GM21825 (cell line): Measurements from ENCODE around the gene GRK4.
"Not testable (repeated sequence)": the region's sequence is repeated elsewhere in the genome, so short reads cannot be mapped to it uniquely, and the experiment has no call there.

Source experiments
- ATAC-seq: cut with Tn5 transposase; IDR thresholded peaks from one replicate; pipeline ENCODE4 v1.9.1; 2021; ENCODE audit warnings: mild to moderate bottlenecking, moderate library complexity; ENCODE audit not compliant: unreplicated experiment

GRK4 gene

DNA sequence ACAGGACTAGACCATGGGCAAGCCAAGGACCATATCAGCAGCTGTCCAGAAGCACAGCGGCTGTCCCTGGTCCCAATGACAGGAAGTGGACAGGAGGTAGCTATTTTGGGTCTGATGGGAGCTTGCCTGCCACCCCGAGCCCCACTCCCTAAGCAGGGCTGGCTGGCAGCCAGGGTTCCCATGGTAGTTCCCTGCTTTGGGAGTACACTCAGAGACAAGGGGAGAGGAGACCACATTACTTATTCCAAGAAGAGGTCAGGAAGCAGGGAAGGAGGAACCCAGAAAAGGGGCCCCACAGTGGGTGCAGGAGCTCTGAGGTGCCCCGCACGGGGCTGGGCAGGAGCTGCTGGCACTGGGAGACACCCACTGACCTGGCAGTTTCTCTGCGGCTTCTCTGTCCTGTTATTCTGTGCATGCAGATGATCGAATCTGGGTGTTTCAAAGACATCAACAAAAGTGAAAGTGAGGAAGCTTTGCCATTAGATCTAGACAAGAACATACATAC, 74.6 kb downstream of the GRK4 start:
- no peak for ATAC-seq

DNA sequence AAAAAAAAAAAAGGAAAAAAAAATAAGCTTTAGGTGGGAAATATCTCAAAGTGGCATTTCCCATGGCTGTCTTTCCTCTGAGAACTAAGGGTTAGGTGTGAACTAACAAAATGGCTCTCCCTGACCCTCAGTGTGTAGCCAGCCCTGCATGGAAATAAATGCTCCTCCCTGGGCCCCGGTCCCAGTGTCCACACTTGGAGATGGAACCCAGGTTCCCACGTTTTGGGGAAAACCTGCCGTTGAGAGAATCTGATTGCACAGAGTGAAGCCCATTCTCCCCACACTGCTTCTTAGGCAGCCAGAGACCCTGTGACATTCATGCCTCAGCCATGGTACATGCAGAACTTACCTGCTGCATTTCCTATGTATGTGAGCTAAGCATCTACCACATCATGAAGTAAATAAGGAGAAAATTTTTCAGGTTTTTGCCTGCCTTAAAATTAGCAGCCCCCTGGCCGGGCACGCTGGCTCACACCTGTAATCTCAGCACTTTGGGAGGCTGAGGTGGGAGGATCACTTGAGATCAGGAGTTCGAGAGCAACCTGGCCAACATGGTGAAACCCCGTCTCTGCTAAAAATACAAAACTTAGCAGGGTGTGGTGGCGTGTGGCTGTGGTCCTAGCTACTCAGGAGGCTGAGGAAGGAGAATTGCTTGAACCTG, 76.5 kb downstream of the GRK4 start:
- no peak for ATAC-seq

DNA sequence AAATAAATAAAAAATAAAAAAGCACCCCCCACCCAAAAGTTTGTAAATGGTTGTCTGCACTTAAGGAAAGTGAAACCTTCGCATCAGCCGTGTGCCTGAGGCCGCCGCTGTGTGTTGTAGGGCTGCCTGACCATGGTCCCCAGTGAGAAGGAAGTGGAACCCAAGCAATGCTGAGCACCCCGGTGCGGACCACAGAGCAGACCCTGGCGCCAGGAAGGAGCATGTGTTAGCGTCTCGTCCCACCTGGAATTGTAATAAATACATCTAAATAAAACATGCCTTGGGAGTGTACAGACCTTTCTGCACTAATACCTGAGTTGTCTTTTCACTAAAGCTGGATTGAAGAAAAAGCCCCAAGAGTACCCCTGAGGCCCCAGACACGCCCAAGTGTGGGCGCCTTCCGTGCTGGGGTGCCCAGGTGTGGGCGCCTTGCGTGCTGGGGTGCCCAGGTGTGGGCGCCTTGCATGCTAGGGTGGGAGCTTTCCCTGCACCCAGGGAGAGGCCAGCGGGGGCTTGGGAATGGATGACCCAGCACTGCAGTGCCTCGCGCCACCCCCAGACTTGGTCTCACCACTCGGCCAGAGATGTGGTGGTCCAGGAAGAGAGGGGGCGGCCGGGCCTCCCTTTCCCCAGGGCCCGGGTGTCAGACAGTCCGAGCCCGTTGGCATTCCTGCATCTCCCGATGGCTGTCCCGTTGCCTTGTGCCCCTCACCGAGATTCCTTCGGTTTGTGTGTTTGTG, 77.3 kb downstream of the GRK4 start:
- peak; percentile 32 for ATAC-seq

DNA sequence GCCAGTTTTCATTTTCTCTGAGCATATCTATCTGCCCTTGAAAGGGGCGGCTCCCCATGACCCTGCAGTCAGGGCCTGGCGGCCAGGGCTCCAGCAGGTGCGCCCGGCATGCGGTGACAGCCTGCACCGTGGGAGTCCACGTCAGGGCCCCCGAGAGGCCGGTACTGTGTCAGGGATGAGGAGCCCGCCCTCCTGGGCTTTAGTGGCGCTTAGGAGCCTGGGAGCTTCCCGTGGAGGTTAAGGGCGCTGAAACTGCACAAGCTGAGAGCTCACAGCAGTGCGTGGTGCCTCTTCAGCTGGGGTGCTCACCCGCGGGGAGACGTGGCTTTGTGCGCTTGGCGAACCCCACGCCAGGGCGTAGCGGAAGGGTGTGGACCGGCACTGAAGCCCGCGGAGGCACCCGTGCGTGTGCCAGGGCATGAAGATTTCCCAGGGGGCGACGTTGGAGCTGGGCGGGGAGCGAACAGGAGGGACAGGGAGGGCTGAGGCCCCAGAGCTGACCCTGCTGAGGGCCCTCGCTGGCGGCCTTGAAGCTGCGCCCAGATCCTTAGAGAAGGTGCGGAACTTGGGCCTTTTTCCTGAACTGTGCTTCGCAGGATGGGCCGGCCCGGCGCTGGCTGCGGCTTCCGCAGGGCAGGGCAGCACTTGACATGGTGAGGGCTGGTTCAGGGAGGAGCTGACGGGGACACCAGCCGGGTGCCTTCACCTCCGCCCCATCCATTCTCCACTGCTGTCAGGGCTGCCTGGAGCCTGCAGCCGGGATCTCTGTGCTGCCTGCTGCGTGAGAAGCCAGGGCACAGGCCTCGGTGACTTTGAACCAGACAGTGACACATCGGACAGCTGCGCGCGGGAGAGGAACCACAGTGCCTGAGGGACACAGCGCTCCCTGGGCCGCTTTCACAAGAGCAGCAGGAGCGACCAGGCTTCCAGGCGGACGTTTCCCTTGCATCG, 78.1 kb downstream of the GRK4 start:
- no peak for ATAC-seq

DNA sequence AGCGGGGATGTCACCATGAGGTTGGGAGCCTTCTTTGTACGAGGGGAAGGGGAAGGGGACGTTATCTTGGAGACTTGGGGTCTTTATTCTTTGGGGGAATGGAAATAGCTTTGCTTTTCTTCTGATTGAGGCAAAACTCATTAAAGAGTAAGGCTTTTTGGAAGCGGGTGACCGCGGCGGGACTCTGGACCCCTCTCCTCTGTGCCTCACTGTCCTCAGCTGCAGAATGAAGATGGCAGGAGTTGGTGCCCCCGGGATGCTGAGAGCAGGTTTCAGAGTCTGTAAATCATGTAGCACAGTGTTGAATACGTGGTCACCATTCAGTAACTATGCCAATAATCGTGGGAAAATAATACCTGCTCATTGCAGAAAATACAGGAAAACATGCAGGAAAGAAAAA, 78.9 kb downstream of the GRK4 start:
- no peak for ATAC-seq

DNA sequence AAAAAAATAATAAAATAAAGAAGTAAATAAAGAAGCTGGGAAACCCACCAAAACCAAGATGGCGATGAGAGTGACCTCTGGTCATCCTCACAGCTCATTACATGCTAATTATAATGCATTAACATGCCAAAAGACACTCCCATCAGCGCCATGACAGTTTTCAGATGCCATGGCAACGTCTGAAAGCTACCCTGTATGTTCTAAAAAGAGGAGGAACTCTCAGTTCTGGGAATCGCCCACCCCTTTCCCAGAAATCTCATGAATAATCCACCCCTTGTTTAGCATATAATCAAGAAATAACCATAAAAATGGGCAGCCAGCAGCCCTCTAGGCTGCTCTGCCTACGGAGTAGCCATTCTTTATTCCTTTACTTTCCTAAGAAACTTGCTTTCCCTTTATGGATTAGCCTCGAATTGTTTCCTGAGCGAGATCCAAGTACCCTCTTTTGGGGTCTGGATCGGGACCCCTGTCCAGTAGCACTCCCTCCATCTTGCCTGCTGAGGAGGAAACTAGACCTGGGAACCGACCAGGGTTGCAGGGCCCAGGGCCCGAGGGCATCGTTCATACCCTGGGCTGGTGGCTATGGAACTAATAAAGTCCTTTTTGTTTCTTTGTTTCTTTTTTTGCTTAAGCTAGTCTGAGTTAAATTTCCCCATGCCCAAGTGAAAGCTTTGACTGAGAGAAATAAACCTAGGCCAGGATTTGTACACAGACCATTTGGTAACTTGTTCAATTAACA, 80.1 kb downstream of the GRK4 start:
- ATAC-seq, result no peak

DNA sequence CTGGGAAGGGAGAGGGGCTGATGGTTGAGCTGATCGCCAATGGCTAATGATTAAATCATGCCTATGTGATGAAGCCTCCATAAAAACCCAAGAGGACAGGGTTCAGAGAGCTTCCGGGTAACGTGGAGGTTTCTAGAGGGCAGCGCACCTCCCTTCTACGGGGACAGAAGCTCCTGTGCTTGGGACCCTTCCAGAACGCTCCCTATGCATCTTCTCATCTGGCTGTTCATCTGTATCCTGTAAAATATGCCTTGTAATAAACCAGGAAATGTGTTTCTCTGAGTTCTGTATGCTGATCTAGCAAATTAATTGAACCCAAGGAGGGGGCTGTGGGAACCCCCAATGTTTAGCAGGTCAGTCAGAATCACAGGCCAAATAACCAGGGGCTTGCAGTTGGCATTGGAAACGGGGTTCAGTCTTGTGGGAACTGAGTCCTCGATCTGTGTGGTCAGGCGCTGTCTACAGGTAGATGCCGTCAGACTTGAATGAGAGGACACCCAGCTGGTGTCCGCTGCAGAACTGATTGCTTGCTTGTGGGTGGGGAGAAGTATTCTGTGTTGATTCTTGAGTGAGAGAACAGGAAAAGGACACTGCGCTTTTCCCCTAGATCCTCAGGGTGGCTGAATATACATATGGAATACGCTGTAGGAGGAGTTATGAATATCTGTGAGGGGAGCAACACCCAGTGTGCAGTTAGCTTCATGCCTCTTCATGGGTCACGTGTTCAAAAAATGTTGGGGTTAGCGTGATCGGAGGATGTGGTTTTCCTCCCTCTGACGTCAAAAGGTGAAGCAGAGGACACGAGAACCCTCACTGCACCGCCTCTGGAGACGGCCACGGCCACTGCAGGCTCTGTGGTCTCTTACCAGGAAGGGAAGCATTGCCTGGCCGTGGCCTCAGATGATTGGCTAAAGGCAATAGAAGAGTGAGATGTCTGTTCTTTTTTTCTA, 81.8 kb downstream of the GRK4 start:
- no peak for ATAC-seq

DNA sequence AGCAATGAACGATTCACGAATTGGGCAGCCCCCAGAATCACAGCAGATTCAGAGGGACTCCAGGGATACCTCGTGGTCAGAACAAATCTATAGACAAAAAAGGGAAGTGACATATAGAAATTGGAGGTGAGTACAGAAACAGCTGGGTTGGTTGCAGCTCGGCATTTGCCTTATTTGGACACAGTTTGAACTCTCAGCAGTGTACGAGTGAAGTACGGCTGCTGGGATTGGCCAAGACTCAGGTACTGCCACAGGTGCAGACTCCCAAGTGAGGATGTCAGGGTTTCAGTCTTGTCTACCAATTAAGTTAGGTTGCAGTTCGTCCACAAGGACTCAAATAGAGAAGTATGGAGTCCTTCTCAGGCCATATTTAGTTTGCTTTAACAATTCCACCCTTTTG, 82.8 kb downstream of the GRK4 start:
- no peak for ATAC-seq

DNA sequence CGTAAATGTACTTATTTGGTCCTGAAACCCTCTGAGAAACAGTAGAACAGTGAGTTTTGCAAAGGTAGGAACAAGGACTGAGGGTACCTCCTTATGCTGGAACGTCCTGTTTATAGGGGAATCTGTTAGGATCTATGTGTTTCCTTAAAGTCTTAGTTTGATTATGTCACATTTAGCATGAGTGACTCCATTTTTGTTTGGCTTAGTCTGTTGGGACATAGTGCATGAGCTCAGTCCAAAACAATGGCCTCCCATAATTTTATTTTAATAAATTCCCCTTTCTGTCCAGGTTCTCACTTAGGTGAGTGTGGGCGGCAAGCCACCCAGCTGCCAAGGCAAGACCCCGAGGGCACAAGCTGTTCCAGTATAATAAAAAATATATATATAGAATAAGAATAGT, 83.3 kb downstream of the GRK4 start:
- no peak for ATAC-seq

DNA sequence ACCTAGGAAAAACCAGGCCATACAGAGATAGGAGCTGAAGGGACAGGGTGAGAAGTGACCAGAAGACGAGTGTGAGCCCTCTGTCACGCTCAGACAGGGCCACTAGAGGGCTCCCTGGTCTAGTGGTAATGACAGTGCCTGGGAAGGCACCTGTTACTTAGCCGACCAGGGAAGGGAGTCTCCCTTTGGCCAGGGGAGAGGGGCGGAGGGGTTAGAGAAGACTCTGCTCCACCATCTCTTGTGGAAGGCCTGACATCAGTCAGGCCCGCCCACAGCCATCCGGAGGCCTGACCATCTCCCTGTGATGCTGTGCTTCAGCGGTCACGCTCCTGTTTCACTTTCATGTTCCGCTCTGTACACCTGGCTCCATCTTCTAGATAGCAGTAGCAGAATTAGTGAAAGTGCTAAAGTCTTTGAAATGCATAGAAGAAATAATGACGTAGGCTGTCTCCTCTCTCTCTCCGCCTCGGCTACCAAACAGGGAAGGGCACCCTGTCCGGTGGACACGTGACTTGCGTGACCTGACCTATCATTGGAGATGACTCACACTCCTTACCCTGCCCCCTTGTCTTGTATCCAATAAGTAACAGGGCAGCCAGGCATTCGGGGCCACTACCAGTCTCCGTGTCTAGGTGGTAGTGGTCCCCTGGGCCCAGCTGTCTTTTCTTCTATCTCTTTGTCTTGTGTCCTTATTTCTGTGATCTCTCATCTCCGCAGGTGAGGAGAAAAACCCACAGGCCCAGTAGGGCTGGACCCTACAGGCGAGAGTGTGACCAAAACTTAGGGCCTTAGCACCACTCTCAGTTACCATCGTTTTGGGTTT, 84.3 kb downstream of the GRK4 start:
- peak; percentile 85 for ATAC-seq

DNA sequence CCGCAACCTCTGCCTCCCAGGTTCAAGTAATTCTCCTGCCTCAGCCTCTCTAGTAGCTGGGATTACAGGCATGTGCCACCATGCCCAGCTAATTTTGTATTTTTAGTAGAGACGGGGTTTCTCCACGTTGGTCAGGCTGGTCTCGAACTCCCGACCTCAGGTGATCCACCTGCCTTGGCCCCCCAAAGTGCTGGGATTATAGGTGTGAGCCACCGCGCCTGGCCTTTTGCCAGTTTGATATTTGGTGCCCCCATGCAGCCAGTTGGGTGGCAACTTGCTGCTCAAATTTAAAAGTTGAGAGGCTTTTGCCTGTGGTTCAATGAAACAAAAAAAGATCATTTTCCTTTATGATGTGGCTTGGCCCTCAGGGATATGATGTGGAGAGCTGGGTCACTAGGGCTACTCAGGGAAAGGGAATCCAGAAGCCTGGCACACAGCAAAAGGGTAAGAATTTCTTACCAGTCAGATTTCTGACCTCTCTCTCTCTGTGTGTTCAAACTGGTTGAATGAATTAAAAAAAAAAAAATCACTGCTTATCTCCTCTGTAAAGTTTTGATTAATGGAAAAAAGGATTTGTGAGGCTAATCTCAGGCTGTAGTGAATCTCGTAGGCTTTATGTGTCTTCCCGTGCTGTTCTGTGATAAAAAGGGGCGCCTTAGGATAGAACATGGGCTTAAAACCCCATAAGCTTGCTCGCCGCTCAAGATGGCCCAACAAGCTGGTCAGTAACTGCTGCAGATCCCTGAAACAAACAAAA, 87.9 kb downstream of the GRK4 start:
- ATAC-seq, result not testable (repeated sequence)

DNA sequence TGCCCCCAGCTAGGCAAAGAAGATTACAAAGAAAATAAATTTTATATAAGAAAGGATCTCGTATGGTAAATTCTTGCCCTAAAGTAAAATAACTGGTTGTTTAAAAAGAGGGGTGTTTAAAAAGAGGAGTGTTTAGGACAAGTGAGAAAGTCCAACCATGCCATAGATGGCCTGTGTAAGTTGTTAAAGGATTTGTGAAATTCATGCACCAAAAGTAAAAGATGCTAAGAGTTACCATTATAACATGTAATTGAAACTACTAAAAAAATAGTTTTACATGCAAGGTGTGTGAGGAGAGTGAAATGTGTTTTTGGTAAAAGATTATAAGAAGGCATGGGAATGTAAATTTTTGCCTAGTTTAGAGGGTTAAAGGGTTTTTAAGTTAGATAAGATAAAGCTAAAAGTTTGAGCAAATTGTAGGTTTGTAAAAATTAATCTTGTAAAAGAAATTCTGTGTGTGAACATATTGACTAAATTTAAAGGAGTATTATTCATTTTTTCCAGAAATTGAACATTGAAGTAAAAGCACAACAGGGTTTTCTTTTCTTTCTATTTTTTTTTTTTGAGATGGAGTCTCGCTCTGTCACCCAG, 90.9 kb downstream of the GRK4 start:
- no peak for ATAC-seq

DNA sequence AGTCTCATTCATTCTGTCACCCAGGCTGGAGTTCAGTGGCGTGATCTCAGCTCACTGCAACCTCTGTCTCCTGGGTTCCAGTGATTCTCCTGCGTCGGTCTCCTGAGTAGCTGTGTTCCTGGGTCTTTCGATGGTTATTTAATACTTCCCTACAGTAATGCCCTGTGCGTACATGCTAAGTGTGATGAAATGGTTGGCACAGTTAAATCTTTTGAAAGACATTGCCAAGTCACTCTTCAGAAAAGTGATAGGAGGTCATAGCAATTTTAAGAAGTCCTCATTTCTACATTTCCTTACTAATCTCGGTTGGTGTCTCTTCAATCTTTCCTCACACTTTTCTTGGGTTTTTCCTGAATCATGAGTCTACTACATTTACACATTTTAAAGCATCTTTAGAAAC, 96.6 kb downstream of the GRK4 start:
- ATAC-seq, result no peak

DNA sequence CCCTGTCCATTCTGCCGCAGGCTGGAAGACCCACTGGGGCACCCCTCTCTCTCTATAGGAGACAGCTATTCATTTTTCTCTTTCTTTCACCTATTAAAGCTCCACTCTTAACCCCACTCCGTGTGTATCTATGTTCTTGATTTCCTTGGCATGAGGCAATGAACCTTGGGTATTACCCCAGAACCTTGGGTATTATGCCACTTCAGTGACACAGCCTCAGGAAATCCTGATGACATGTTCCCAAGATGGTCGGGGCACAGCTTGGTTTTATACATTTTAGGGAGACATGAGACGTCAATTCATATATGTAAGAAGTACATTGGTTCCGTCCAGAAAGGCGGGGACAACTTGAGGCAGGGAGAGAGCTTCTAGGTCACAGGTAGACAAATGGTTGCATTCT, 97.6 kb downstream of the GRK4 start:
- no peak for ATAC-seq

DNA sequence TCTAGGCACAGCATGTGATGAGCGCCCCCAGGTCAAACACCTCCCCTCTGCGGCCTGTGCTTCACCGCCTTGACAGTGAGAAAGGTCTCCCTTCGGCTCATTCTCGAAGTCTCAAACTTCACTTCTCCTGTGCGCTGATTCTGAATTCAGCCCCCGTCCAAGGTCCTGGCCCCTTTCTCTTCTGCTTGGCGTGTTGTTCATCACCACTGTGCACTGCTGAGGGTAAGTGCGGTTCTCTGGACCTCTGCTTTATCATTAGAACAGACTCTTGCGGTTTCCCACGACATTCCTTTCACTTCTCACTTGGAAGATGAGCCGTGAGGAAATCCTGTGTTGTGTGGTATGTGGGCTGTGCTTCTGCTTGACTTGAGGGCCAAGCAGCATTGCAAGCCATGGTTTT, 99.1 kb downstream of the GRK4 start:
- no peak for ATAC-seq

DNA sequence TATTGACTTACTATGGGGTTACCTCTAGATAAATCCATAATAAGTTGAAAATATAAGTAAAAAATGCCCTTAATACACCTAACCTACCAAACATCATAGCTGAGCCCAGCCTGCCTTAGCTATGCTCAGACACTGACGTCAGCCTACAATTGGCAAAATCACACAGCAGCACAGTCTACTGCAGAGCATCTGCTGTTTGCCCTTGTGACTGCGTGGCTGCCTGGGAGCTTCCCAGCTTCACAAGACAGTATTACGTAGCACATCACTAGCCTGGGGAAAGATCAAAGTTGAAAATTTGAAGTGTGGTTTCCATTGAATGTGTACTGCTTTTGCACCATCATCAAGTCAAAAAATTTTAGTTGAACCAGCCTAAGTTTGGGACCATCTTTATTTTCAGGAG, 102.2 kb downstream of the GRK4 start:
- no peak for ATAC-seq

DNA sequence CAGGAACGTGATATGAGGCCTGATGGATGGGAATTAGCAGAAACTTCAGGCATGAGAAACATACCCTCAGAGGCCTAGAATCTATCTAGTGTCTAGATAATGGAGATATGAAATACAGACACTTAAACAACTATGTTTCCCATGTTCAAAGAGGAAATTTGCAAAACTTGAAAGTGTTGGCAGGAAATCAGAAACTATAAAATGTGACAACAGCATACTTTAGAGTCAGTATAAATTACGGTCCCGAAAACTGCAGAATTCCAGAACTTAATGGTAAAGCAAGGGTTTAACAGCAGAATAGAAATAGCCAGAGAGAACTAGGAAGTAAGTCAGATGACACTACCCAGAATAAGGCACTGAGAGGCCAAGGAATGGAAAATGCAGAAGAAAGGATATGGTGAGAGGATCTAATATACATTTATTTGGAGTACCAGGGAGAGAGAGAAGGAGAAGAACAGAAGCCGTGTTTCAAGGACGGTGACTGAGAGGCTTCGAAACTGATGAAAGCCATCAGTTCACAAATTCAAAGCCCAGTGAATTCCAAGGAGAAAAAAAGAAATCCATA, 103.5 kb downstream of the GRK4 start:
- ATAC-seq, result no peak
